Heart right ventricle (tissue), 16 donors: ENCODE data around the gene GRM8. TPM values are rescaled to one million over a fixed set of nuclear protein-coding genes. Genes with fewer than 3 reads are reported as not detected.

Experiments
- ATAC-seq, 8 donors: fragments of 200-7000 bp; cut with Tn5 transposase; one replicate each; pipeline ENCODE4 v1.9.1; 2020; ENCODE audit warnings: mild to moderate bottlenecking in 8 of 8, moderate library complexity in 8 of 8, moderate number of reproducible peaks in 1 of 8
- DNase-seq, 2 donors: peaks; one replicate each; pipeline ENCODE4 v3.0.0-alpha.2; 2020
- H3K27ac ChIP-seq, 10 donors: fragments of 200-600 bp; sonication (generic) in 2 of 10; one replicate each; pipeline versions ENCODE4 v1.5.0 to v1.8.0; 2020 to 2022; ENCODE audit warnings: mild to moderate bottlenecking in 3 of 10
- H3K27me3 ChIP-seq, 7 donors: fragments of 200-600 bp; one replicate each; pipeline ENCODE4 v1.8.0; 2021 to 2022; ENCODE audit warnings: mild to moderate bottlenecking in 2 of 7
- H3K36me3 ChIP-seq, 9 donors: fragments of 200-600 bp; sonication (generic) in 1 of 9; one replicate each; pipeline versions ENCODE4 v1.5.0 to v1.8.0; 2020 to 2022; ENCODE audit warnings: mild to moderate bottlenecking in 2 of 9
- H3K4me1 ChIP-seq, 9 donors: fragments of 200-600 bp; sonication (generic) in 1 of 9; one replicate each; pipeline versions ENCODE4 v1.5.0 to v1.8.0; 2020 to 2022; ENCODE audit warnings: mild to moderate bottlenecking in 4 of 9
- H3K4me3 ChIP-seq, 10 donors: fragments of 200-600 bp; sonication (generic) in 2 of 10; one replicate each; pipeline versions ENCODE4 v1.5.0 to v1.8.0; 2020 to 2022; ENCODE audit warnings: mild to moderate bottlenecking in 7 of 10, moderate library complexity in 2 of 10
- H3K9me3 ChIP-seq, 11 donors: fragments of 200-600 bp in 10 of 11; sonication (generic) in 2 of 11; one replicate each; pipeline versions ENCODE4 v1.5.0 to v1.8.0; 2013 to 2022; ENCODE audit warnings: mild to moderate bottlenecking in 2 of 11, control low read depth in 1 of 11, moderate library complexity in 1 of 11
- CTCF ChIP-seq, 9 donors: fragments of 200-600 bp; sonication (generic) in 2 of 9; IDR thresholded peaks; one replicate each; pipeline versions ENCODE4 v1.5.0 to v1.8.0; 2021 to 2022; ENCODE audit warnings: antibody characterized with exemption in 9 of 9, mild to moderate bottlenecking in 5 of 9, moderate library complexity in 1 of 9
- WGBS, 2 donors: extraction: QIAGEN DNeasy Blood & Tissue Kit; methylation state at CpG; one replicate each; pipeline ENCODE4 v1.1.7; 2013; ENCODE audit warnings: inconsistent platforms in 1 of 2; 5-methylcytosine and 5-hydroxymethylcytosine counted together
- intact Hi-C, 10 donors: fragments of 100-400 bp; cut with DNase I; formaldehyde crosslinking; loops; one replicate each; pipeline versions ENCODE4 v1.11.1 to v1.14.2; 2022
- polyA plus RNA-seq, 2 donors: library from polyadenylated mRNA; stranded (reverse); fragments of 200-250 nt; gene quantifications; one replicate each; pipeline ENCODE4 v1.2.3, GENCODE V29; 2013
- total RNA-seq, 10 donors: library from RNA; stranded (reverse); fragmentation: NEBNext Ultra II Directional in 3 of 10; extraction: Animal tissue kit (Norgen Biotek cat#: 25700) in 3 of 10; gene quantifications; one replicate each; pipeline versions ENCODE4 v1.2.1 to v1.2.4, GENCODE V29; 2021 to 2023
- donor health status: Arrhythmogenic right ventricular cardiomyopathy.
- donor health status: ischemic (EF 13 %, LVEDD 7.1; RV severe dilation, severe dysfunction).
- donor health status: healthy with polysubstance abuse.
- donor health status: DM: no; HTN: yes; CAD: no.
- donor health status: DM: no; HTN: no; CAD: no.
- donor health status: ischemic (EF 25% LVEDD 6.9; RV normal size, moderate dysfunction).
- donor health status: ischemic (EF 25% LVEDD 5.7; RV mildly dilated, moderate dysfunction).
- donor health status: healthy.
- donor health status: DM: yes; HTN: yes; CAD: no.
- donor health status: Ischemic cardiomyopathy.
- donor health status: ischemic (EF 35%, LVEDD 5.7; RV mildly dilated, moderate dysfunction).
- donor health status: nonischemic (EF 11% LVEDD 7.7; RV severe dilation, severe dysfunction).
- donor health status: DM: yes; HTN: yes; CAD: no.
- donor health status: PGD.
- donor health status: ischemic (EF 29% LVEDD 5.4; RV normal size, mild dysfunction).
- donor health status: nonischemic (EF 23%, LVEDD 6.1; RV moderate dilation, normal function).

The GRM8 gene
- total and polyA plus RNA-seq, 12 donors, result 0.13 to 0.68 (median 0.34) TPM; not detected in 5

DNA sequence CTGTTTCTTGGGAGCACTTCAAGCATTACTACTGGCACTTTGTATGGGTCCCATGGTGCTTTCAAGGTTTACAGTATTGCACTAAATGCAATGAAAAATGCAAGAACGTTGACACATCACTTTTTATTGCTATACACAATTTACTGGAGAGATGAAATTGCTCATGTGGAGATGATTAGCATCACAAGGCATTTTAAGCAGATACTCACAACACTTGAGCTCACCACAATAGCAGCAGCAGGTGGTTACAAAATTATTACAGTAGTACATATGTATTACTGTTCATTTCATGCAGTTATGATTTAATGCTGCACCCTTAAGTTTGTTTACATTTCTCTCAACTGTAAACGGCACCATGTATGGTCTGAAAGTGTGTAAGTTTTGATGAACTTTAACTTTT is 537.7 kb downstream of the GRM8 start:
- peaks cover 0 to 24% (median 5%) of the 10 kb centered on the region in 11 donors for H3K9me3 ChIP-seq
- H3K4me1 ChIP-seq, result no peaks in the 10 kb centered on the region
- 58 to 70% methylated on average over 2 of the region's 2 CpGs for WGBS, 2 donors
- ATAC-seq, result no peak
- H3K27ac ChIP-seq, result no peak overlapping the region
- H3K36me3 ChIP-seq, result no peaks in the 10 kb centered on the region
- DNase-seq, result no peak
- intact Hi-C loops, result no loop called here
- no peak overlapping the region for H3K4me3 ChIP-seq
- no peaks in the 10 kb centered on the region for H3K27me3 ChIP-seq
- TF ChIP-seq CTCF (IDR thresholded peaks at IDR 0.05), result no peak

DNA sequence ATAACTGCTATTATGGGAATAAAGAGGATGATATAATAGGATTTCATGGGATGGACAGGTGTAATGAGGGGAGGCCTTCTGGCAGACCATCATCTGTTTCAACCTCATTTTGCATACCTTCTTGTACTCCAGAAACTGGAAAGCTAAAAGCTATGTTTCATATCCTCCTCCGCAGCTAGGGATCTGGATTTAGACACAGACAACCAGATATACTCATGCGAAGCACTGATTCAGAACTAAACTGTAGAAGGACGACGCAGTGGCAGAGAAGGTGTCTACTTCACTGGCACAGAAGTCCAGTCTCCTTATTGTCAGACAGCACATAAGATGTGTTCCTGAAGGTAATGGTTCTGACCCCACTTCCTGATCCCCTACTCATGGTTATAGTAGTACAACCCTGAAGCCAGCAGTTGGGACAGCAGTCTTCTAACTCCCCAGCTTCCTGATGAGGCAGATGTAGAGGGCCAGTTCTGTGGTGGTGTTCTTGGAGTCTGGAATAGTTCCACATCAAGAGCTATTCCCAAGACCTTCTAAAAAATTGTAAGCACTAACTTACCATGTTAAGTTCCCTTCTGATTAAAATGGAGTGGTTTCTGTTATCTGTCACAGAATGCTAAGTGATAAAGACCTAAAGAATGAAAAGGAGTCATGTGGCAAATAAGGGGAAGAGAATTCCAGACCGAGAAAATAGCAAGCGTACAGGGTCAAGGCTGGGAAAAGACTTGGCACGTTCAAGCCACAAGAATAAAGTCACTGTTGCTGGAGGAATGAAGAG is 550.3 kb downstream of the GRM8 start:
- ATAC-seq (no peak), DNase-seq (no peak)
- H3K27ac ChIP-seq, result no peak overlapping the region
- WGBS, 2 donors, result 60 to 62% methylated on average over 7 of the region's 7 CpGs
- H3K9me3 ChIP-seq, result peaks cover 0 to 5% (median 0%) of the 10 kb centered on the region in 11 donors
- no peaks in the 10 kb centered on the region for H3K36me3 ChIP-seq
- intact Hi-C loops, result no loop called here
- H3K4me3 ChIP-seq, result no peak overlapping the region
- no peaks in the 10 kb centered on the region for H3K27me3 ChIP-seq
- TF ChIP-seq CTCF (IDR thresholded peaks at IDR 0.05), result no peak
- peaks cover 0 to 12% (median 0%) of the 10 kb centered on the region in 9 donors for H3K4me1 ChIP-seq

- H3K4me1 ChIP-seq, result peaks cover 0 to 12% (median 0%) of the 10 kb centered on the region in 9 donors
- ATAC-seq (peak in 2 of 8 donors; percentile 18 to 56), DNase-seq (no peak)
- no peaks in the 10 kb centered on the region for H3K9me3 ChIP-seq
- H3K27ac ChIP-seq, result peak overlapping the region in 1 of 10 donors; percentile 13
- no peaks in the 10 kb centered on the region for H3K27me3 ChIP-seq
- H3K4me3 ChIP-seq, result no peak overlapping the region
- H3K36me3 ChIP-seq, result no peaks in the 10 kb centered on the region
- 13 to 20% methylated on average over 5 of the region's 5 CpGs for WGBS, 2 donors
- intact Hi-C loops, result no loop called here
- TF ChIP-seq CTCF (IDR thresholded peaks at IDR 0.05), result no peak
Observed at GRCh38 chr7:126700807-126701604, 551.7 kb downstream of the GRM8 start.

- no peaks in the 10 kb centered on the region for H3K9me3 ChIP-seq
- DNase-seq (no peak), ATAC-seq (no peak)
- no peak for TF ChIP-seq CTCF (IDR thresholded peaks at IDR 0.05)
- no peak overlapping the region for H3K27ac ChIP-seq
- intact Hi-C loops, result no loop called here
- peaks cover 0 to 12% (median 0%) of the 10 kb centered on the region in 9 donors for H3K4me1 ChIP-seq
- no peak overlapping the region for H3K4me3 ChIP-seq
- H3K27me3 ChIP-seq, result no peaks in the 10 kb centered on the region
- no peaks in the 10 kb centered on the region for H3K36me3 ChIP-seq
Observed at GRCh38 chr7:126699707-126700106, 553.0 kb downstream of the GRM8 start.
